ENCODE results near the gene CEP41. TPM values are rescaled to one million over a fixed set of nuclear protein-coding genes. Genes with fewer than 3 reads are reported as not detected.

The CEP41 gene
- total RNA-seq, 2 experiments from 2014 or later = 3.3 to 4.8 TPM

DNA sequence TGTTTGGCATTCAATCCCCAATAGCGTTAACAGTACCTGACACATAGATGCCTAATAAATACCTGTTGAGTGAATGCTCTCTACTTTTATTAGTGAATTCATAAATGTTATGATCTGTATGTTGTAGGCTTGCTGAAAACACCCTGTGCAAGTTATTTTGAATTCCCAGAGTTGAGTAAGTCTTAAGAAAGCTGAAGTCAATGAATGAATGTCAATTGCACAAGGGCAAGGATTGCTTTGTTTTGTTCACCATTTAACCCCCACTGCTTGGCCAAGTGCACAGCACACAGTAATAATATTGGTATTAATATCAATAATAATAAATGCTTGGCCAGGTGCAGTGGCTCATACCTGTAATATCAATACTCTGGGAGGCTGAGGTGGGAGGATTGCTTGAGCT lies 50.3 kb downstream of the CEP41 start:
- ChIA-PET POLR2A (no interaction called here), CTCF (no interaction called here)
- peaks cover 37% of the 10 kb centered on the region for H3K4me1 Mint-ChIP-seq (ENCODE audit: low read depth)
- TF ChIP-seq, protein P1, sequence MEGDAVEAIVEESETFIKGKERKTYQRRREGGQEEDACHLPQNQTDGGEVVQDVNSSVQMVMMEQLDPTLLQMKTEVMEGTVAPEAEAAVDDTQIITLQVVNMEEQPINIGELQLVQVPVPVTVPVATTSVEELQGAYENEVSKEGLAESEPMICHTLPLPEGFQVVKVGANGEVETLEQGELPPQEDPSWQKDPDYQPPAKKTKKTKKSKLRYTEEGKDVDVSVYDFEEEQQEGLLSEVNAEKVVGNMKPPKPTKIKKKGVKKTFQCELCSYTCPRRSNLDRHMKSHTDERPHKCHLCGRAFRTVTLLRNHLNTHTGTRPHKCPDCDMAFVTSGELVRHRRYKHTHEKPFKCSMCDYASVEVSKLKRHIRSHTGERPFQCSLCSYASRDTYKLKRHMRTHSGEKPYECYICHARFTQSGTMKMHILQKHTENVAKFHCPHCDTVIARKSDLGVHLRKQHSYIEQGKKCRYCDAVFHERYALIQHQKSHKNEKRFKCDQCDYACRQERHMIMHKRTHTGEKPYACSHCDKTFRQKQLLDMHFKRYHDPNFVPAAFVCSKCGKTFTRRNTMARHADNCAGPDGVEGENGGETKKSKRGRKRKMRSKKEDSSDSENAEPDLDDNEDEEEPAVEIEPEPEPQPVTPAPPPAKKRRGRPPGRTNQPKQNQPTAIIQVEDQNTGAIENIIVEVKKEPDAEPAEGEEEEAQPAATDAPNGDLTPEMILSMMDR (IDR thresholded peaks at IDR 0.05) = no peak
- H3K9me3 Mint-ChIP-seq = no peaks in the 10 kb centered on the region
- no peaks in the 10 kb centered on the region for H3K36me3 Mint-ChIP-seq (ENCODE audit: low read depth)
- no peak overlapping the region for H3K4me3 Mint-ChIP-seq
- Histone ChIP-seq H3K27me3 (ENCODE audit: control insufficient read depth in 1 of 2, insufficient read depth in 2 of 2, low read length in 2 of 2) (no peaks in the 10 kb centered on the region), H3K4me3 (ENCODE audit: low read length) (no peak overlapping the region), H3K4me1 (ENCODE audit: insufficient read depth, low read length) (peaks cover 12% of the 10 kb centered on the region), H3K27ac (ENCODE audit: low read depth in 1 of 2, low read length in 2 of 2) (no peak overlapping the region), H3K36me3 (ENCODE audit: insufficient read depth, low read length) (no peaks in the 10 kb centered on the region), H3K9me3 (ENCODE audit: control insufficient read depth in 1 of 2, insufficient read depth in 1 of 2, low read length in 2 of 2) (no peaks in the 10 kb centered on the region)
- H3K27me3 Mint-ChIP-seq = no peaks in the 10 kb centered on the region
- no peak for DNase-seq
- no peak for ATAC-seq (ENCODE audit: poor library complexity)
- intact Hi-C loops (cut with DNase I, micrococcal nuclease) = no loop called here
- no peak overlapping the region for H3K27ac Mint-ChIP-seq

DNA sequence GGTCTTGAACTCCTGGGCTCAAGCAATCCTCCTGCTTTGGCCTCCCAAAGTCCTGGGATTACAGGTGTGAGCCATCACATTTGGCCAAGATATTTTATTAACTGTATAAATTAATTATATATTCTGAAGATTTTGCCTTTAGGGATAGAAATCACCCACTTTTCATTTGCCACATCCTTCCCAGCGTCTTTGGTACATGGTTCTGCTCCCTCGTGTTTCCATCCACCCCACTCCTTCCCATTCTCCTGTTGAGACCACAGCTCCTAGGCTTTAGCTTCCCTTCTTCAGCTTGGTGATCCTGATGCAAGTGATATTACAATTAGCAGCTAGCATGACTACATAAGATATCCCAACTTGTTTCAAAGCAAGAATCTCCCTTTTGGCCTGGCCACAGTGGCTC lies 52.1 kb downstream of the CEP41 start:
- Histone ChIP-seq H3K9me3 (ENCODE audit: control insufficient read depth in 1 of 2, insufficient read depth in 1 of 2, low read length in 2 of 2) (peaks cover 0 to 9% of the 10 kb centered on the region in 2 experiments), H3K4me1 (ENCODE audit: insufficient read depth, low read length) (no peaks in the 10 kb centered on the region), H3K4me3 (ENCODE audit: low read length) (no peak overlapping the region), H3K36me3 (ENCODE audit: insufficient read depth, low read length) (no peaks in the 10 kb centered on the region), H3K27ac (ENCODE audit: low read depth in 1 of 2, low read length in 2 of 2) (no peak overlapping the region), H3K27me3 (ENCODE audit: control insufficient read depth in 1 of 2, insufficient read depth in 2 of 2, low read length in 2 of 2) (no peaks in the 10 kb centered on the region)
- Mint-ChIP-seq H3K4me3 (no peak overlapping the region), H3K36me3 (ENCODE audit: low read depth) (no peaks in the 10 kb centered on the region), H3K4me1 (ENCODE audit: low read depth) (peaks cover 19% of the 10 kb centered on the region), H3K27me3 (no peaks in the 10 kb centered on the region), H3K9me3 (no peaks in the 10 kb centered on the region), H3K27ac (no peak overlapping the region)
- ChIA-PET CTCF (no interaction called here), POLR2A (no interaction called here)
- TF ChIP-seq, protein P1 (IDR thresholded peaks at IDR 0.05) = no peak
- no peak for ATAC-seq (ENCODE audit: poor library complexity)
- intact Hi-C loops (cut with DNase I, micrococcal nuclease) = no loop called here
- DNase-seq = no peak

DNA sequence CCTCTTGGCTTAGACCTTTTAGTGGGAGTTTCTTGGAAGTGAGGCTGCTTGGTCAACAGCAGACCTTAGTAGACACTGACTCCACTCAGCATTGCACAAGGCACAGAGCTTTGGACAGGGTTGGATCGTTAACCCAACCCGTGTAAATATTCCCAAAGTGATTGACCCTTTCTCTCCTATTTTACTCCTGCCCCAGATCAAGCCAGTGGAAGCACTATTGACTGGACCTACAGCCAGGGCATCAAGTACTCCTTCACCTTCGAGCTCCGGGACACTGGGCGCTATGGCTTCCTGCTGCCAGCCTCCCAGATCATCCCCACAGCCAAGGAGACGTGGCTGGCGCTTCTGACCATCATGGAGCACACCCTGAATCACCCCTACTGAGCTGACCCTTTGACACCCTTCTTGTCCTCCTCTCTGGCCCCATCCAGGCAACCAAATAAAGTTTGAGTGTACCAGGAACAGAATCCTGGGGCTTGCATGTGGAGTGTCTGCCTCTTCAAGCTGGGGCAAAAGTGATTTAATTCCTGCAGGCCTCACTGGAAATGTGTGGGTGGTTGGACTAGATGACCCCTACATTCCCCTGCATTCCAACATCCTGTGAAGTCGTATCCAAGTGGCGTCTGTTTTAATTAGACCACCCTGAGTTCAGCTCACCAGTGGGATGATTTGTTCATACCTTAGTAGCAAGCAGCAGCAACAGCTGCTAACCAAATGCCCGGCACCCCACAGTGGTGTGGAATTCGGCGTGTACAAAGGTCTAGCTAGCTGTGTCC lies 53.0 kb downstream of the CEP41 start:
- peaks cover 10% of the 10 kb centered on the region for H3K4me1 Mint-ChIP-seq (ENCODE audit: low read depth)

More for the DNA sequence above, 53.0 kb downstream of the CEP41 start:
- Mint-ChIP-seq H3K36me3 (ENCODE audit: low read depth) (no peaks in the 10 kb centered on the region), H3K4me3 (no peak overlapping the region), H3K9me3 (no peaks in the 10 kb centered on the region), H3K27me3 (no peaks in the 10 kb centered on the region), H3K27ac (no peak overlapping the region)
- POLR2A ChIA-PET = no interaction called here
- DNase-seq (no peak), ATAC-seq (ENCODE audit: poor library complexity) (no peak)
- CTCF ChIA-PET = no interaction called here
- Histone ChIP-seq H3K27ac (ENCODE audit: low read depth in 1 of 2, low read length in 2 of 2) (no peak overlapping the region), H3K9me3 (ENCODE audit: control insufficient read depth in 1 of 2, insufficient read depth in 1 of 2, low read length in 2 of 2) (peaks cover 0 to 9% of the 10 kb centered on the region in 2 experiments), H3K4me3 (ENCODE audit: low read length) (no peak overlapping the region), H3K36me3 (ENCODE audit: insufficient read depth, low read length) (no peaks in the 10 kb centered on the region), H3K4me1 (ENCODE audit: insufficient read depth, low read length) (no peaks in the 10 kb centered on the region), H3K27me3 (ENCODE audit: control insufficient read depth in 1 of 2, insufficient read depth in 2 of 2, low read length in 2 of 2) (no peaks in the 10 kb centered on the region)
- TF ChIP-seq, protein P1 (IDR thresholded peaks at IDR 0.05) = no peak
- intact Hi-C loops (cut with DNase I, micrococcal nuclease) = no loop called here
